ENCODE measurements around the gene C1QA.

DNA sequence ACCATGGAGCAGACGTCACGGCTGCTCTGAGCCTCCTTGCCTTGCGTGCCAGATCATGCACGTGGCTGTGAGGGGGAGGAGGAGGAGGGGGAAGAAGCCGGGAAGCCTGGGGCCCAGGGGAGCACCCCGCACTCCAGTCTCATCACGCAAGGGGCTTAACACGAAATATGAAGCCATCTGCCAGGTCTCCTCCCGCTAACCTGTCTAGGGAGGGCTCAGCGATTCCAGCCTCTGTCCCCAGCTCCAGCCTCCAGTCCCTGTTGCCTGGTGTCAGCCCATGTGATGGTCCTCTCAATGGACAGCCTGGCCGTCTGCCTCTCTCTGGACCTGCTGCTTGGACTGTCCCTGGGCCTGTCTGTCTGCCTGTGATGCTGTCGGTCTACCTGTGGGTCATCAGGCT lies 22.5 kb upstream of the C1QA start:
- TF ChIP-seq POLR2A (IDR thresholded peaks at IDR 0.05) (no peak), CTCF (IDR thresholded peaks at IDR 0.05) (no peak)

Data from Peyer's patch (tissue), 4 donors.